Spleen (tissue), 11 donors: ENCODE results near the gene TUT7. TPM values are rescaled to one million over a fixed set of nuclear protein-coding genes. Genes with fewer than 3 reads are reported as not detected.

Experiments used
- DNase-seq: peaks from one replicate; pipeline ENCODE4 v3.0.0-alpha.2; 2020
- H3K27ac ChIP-seq, 8 donors: fragments of 200-600 bp; sonication (generic) in 7 of 8; 1 replicate in 4 of 8; 2 replicates in 4 of 8; pipeline versions ENCODE4 v1.5.0 to v1.8.0; 2016 to 2021; ENCODE audit warnings: inconsistent platforms in 4 of 8, mild to moderate bottlenecking in 4 of 8, moderate library complexity in 1 of 8
- H3K27me3 ChIP-seq, 7 donors: fragments of 200-600 bp; sonication (generic) in 6 of 7; replicated peaks in 1 of 7; 1 replicate in 4 of 7; 2 replicates in 3 of 7; pipeline versions ENCODE4 v1.5.0 to v1.8.0; 2016 to 2021; ENCODE audit warnings: inconsistent platforms in 3 of 7, mild to moderate bottlenecking in 1 of 7
- H3K36me3 ChIP-seq, 6 donors: fragments of 200-600 bp; sonication (generic) in 5 of 6; 1 replicate in 4 of 6; 2 replicates in 2 of 6; pipeline versions ENCODE4 v1.5.0 to v1.8.0; 2016 to 2021; ENCODE audit warnings: inconsistent platforms in 2 of 6
- H3K4me1 ChIP-seq, 6 donors: fragments of 200-600 bp; sonication (generic) in 5 of 6; 1 replicate in 3 of 6; 2 replicates in 3 of 6; pipeline versions ENCODE4 v1.5.0 to v1.8.0; 2016 to 2021; ENCODE audit warnings: inconsistent platforms in 3 of 6
- H3K4me3 ChIP-seq, 8 donors: fragments of 200-600 bp; sonication (generic) in 7 of 8; 1 replicate in 4 of 8; 2 replicates in 4 of 8; pipeline versions ENCODE4 v1.5.0 to v1.8.0; 2016 to 2021; ENCODE audit warnings: inconsistent platforms in 4 of 8, mild to moderate bottlenecking in 4 of 8, moderate library complexity in 2 of 8
- H3K9me3 ChIP-seq, 8 donors: fragments of 200-600 bp; sonication (generic) in 7 of 8; 1 replicate in 4 of 8; 2 replicates in 4 of 8; pipeline versions ENCODE4 v1.5.0 to v1.8.0; 2016 to 2021; ENCODE audit warnings: inconsistent platforms in 4 of 8
- POLR2A ChIP-seq, 3 donors: fragments of 450-650 bp; IDR thresholded peaks; one replicate each; pipeline ENCODE4 v1.5.1; 2017; ENCODE audit warnings: antibody characterized with exemption in 3 of 3, mild to moderate bottlenecking in 1 of 3
- POLR2AphosphoS5 ChIP-seq, 3 donors: sonication (generic); formaldehyde crosslinking; IDR thresholded peaks; one replicate each; pipeline ENCODE4 v1.5.1; 2017; ENCODE audit warnings: antibody characterized with exemption in 3 of 3
- WGBS, 5 donors: extraction: QIAGEN DNeasy Blood & Tissue Kit in 3 of 5; methylation state at CpG; one replicate each; pipeline versions ENCODE4 v1.1.5 to v1.1.7; 2013 to 2018; 5-methylcytosine and 5-hydroxymethylcytosine counted together
- intact Hi-C: fragments of 100-400 bp; cut with DNase I; formaldehyde crosslinking; loops from one replicate; pipeline ENCODE4 v1.15.0; 2023; ENCODE audit warnings: low total_unique reads
- polyA plus RNA-seq, 3 donors: library from polyadenylated mRNA; stranded (reverse); fragments of 200-250 nt; gene quantifications; one replicate each; pipeline ENCODE4 v1.2.1, GENCODE V29; 2013
- total RNA-seq, 7 donors: library from RNA; depleted of rRNA in 3 of 7; stranded (reverse); fragments of >200 nt in 3 of 7; fragmentation: NEBNext Ultra II Directional in 4 of 7; extraction: Animal tissue kit (Norgen Biotek cat#: 25700) in 4 of 7; gene quantifications; one replicate each; pipeline versions ENCODE4 v1.1.0 to v1.2.1, GENCODE V29; 2016 to 2021
- TF ChIP-seq, protein P1 (sequence below), 11 experiments: fragments of 200-600 bp in 7 of 11; fragments of 450-650 bp in 4 of 11; sonication (generic) in 4 of 11; IDR thresholded peaks in 8 of 11; conservative IDR thresholded peaks in 3 of 11; 1 replicate in 7 of 11; 2 replicates in 4 of 11; pipeline versions ENCODE4 v1.4.0 to v1.8.0; 2016 to 2021; ENCODE audit warnings: antibody characterized with exemption in 11 of 11, inconsistent platforms in 4 of 11, mild to moderate bottlenecking in 1 of 11
- donor health status: healthy with polysubstance abuse.
- donor health status: DM: no; HTN: no; CAD: no; lungs with moderate emphysema.
- donor health status: DM: no; HTN: no; CAD: no.
- donor health status: Bipolar disorder and iron deficiency.
- donor health status: healthy.
- donor health status: DM: no; HTN: no; CAD: no.
- donor health status: DM: yes; HTN: yes; CAD: no.

Gene TUT7
- total and polyA plus RNA-seq, 10 donors: 17.9 to 119 (median 58.8) TPM

DNA sequence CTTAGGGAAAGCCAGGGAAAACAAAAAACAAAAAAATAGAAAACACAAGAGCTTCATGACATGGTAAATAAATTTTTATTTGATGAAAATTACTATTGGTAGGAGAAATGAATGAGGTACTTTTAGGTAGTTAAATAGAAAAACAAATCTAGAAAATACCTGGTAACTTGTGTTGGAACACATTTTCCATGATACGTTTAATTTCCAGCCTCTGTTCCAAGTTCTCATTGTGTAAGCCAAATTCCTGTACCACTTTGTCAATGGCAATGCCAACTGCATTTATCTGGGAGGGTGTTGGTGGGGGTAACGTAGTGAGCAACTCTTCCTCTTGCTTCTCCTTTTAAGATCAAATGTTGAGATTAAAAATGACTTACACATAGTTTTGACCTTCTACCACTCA is 9.4 kb downstream of the TUT7 start:
- TF ChIP-seq POLR2AphosphoS5 (IDR thresholded peaks at IDR 0.05): no peak
- TF ChIP-seq, protein P1, sequence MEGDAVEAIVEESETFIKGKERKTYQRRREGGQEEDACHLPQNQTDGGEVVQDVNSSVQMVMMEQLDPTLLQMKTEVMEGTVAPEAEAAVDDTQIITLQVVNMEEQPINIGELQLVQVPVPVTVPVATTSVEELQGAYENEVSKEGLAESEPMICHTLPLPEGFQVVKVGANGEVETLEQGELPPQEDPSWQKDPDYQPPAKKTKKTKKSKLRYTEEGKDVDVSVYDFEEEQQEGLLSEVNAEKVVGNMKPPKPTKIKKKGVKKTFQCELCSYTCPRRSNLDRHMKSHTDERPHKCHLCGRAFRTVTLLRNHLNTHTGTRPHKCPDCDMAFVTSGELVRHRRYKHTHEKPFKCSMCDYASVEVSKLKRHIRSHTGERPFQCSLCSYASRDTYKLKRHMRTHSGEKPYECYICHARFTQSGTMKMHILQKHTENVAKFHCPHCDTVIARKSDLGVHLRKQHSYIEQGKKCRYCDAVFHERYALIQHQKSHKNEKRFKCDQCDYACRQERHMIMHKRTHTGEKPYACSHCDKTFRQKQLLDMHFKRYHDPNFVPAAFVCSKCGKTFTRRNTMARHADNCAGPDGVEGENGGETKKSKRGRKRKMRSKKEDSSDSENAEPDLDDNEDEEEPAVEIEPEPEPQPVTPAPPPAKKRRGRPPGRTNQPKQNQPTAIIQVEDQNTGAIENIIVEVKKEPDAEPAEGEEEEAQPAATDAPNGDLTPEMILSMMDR (IDR thresholded peaks at IDR 0.05 in 8 of 11, conservative IDR thresholded peaks at IDR 0.05 in 3 of 11): no peak
- TF ChIP-seq POLR2A (IDR thresholded peaks at IDR 0.05): no peak
- no peak overlapping the region for H3K27ac ChIP-seq
- intact Hi-C loops: loop anchor here (10.0 kb wide), 1 partner anchor 50 kb away; no protein-coding TSS in a partner anchor
- H3K9me3 ChIP-seq: no peaks in the 10 kb centered on the region
- peaks cover 0 to 85% (median 57%) of the 10 kb centered on the region in 6 donors for H3K36me3 ChIP-seq
- no peaks in the 10 kb centered on the region for H3K27me3 ChIP-seq
- H3K4me1 ChIP-seq: peaks cover 32 to 89% (median 54%) of the 10 kb centered on the region in 6 donors
- 71 to 90% (median 85%) methylated on average over 2 of the region's 2 CpGs for WGBS, 5 donors
- no peak overlapping the region for H3K4me3 ChIP-seq
- no peak for DNase-seq

DNA sequence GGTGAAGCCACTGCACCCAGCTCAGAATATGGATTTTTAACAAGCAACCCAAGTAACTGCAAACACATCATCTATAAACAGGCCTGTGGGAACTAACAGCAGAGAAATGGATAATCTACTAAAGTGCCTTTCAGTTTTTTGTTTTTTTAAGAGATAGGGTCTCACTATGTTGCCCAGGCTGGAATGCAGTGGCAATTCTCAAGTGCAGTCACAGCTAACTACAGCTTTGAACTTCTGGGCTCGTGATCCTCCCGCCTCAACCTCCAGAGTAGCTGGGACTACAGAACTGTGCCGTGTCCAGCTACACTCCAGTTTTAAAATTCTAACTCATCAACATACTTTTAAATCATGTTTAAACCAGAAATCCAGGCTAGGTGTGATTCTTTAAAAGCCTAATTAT is 11.9 kb downstream of the TUT7 start:
- Histone ChIP-seq H3K9me3 (no peaks in the 10 kb centered on the region), H3K4me3 (no peak overlapping the region), H3K27me3 (no peaks in the 10 kb centered on the region), H3K4me1 (peaks cover 23 to 89% (median 54%) of the 10 kb centered on the region in 6 donors), H3K27ac (peak overlapping the region in 3 of 8 donors; percentile 41 to 84 (median 77)), H3K36me3 (peaks cover 0 to 96% (median 70%) of the 10 kb centered on the region in 6 donors)
- WGBS, 5 donors: 93 to 99% (median 95%) methylated on average over 3 of the region's 3 CpGs
- DNase-seq: no peak
- intact Hi-C loops: loop anchor here (10.0 kb wide), 1 partner anchor 47 kb away; no protein-coding TSS in a partner anchor
- TF ChIP-seq, protein P1 (IDR thresholded peaks at IDR 0.05 in 8 of 11, conservative IDR thresholded peaks at IDR 0.05 in 3 of 11): no peak
- TF ChIP-seq POLR2A (IDR thresholded peaks at IDR 0.05): no peak
- TF ChIP-seq POLR2AphosphoS5 (IDR thresholded peaks at IDR 0.05): no peak

DNA sequence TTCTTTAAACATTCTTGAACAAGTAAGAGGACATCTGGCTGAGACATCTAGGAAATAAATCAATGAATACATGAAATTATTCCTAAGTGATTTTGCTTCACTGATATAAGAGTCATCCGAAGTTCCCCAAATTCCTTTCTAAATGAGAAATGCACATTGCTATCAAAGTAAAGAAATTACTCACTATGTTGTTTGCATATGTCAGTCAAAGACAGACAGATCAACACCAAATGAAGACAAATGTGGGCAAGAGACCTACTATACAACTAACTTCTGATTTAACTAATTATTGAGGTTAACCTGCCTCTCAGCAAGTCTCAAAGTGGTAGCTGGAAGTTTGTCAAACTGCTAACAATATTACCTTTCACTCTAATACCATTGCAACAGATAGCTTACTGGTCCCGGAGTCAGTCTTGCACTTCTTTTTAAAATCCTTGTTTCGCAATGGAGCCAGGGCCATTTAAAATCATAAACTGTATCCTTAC is 13.2 kb downstream of the TUT7 start:
- no peaks in the 10 kb centered on the region for H3K9me3 ChIP-seq
- intact Hi-C loops: loop anchor here (10.0 kb wide), 1 partner anchor 46 kb away; no protein-coding TSS in a partner anchor

More for the DNA sequence above, 13.2 kb downstream of the TUT7 start:
- Histone ChIP-seq H3K27me3 (no peaks in the 10 kb centered on the region), H3K4me1 (peaks cover 22 to 89% (median 47%) of the 10 kb centered on the region in 6 donors), H3K4me3 (no peak overlapping the region), H3K36me3 (peaks cover 0 to 100% (median 78%) of the 10 kb centered on the region in 6 donors), H3K27ac (peak overlapping the region in 6 of 8 donors; percentile 2 to 84 (median 36))
- WGBS, 5 donors: 47 to 77% (median 64%) methylated on average over 3 of the region's 3 CpGs
- no peak for DNase-seq
- TF ChIP-seq POLR2A (IDR thresholded peaks at IDR 0.05) (no peak), POLR2AphosphoS5 (IDR thresholded peaks at IDR 0.05) (no peak)
- TF ChIP-seq, protein P1 (IDR thresholded peaks at IDR 0.05 in 8 of 11, conservative IDR thresholded peaks at IDR 0.05 in 3 of 11): no peak
